NCI-H2029 (cell line): Measurements from ENCODE around the gene NME5.
"Not testable (repeated sequence)": the region's sequence is repeated elsewhere in the genome, so short reads cannot be mapped to it uniquely, and the experiment has no call there.

Experiments
- DNase-seq: peaks from one replicate; lab custom pipeline; 2025; lab: John Stamatoyannopoulos, UW

NME5 gene

DNA sequence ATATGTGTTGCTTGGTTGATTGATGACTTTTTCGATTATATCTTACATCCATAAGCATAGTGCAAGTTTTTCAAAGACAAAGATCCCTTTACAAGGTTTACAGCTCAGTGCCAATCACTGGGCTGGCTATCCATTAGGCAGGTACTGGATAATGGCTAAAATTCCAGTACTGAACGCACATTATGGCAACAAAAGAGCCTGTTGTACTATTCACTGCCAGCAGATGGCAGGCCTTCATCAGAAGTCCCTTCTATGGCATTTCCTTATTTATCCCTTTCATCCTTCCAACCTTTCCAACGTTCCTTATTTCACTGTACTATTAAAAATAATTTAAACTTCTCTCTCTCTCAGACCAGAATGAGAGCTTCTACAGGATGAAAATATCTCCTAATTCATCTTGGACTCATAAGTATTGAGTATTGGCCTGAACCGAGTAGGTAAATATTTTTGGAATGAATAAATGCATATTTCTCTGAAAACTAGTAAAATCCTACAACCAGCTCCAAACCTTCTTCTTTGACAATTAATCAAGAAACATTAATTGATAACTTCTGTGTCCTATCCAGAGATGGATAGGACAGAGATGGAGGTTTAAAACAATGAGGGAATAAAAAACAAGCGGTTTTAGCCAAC, 62.0 kb downstream of the NME5 start:
- peak; percentile 74 for DNase-seq

DNA sequence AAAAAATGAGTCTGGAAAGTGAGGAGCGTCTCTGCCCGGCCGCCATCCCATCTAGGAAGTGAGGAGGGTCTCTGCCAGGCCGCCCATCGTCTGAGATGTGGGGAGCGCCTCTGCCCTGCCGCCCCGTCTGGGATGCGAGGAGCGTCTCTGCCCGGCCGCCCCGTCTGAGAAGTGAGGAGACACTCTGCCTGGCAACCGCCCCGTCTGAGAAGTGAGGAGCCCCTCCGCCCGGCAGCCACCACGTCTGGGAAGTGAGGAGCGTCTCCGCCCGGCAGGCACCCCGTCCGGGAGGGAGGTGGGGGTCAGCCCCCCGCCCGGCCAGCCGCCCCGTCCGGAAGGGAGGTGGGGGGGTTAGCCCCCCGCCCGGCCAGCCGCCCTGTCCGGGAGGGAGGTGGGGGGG, 69.2 kb downstream of the NME5 start:
- not testable (repeated sequence) for DNase-seq

DNA sequence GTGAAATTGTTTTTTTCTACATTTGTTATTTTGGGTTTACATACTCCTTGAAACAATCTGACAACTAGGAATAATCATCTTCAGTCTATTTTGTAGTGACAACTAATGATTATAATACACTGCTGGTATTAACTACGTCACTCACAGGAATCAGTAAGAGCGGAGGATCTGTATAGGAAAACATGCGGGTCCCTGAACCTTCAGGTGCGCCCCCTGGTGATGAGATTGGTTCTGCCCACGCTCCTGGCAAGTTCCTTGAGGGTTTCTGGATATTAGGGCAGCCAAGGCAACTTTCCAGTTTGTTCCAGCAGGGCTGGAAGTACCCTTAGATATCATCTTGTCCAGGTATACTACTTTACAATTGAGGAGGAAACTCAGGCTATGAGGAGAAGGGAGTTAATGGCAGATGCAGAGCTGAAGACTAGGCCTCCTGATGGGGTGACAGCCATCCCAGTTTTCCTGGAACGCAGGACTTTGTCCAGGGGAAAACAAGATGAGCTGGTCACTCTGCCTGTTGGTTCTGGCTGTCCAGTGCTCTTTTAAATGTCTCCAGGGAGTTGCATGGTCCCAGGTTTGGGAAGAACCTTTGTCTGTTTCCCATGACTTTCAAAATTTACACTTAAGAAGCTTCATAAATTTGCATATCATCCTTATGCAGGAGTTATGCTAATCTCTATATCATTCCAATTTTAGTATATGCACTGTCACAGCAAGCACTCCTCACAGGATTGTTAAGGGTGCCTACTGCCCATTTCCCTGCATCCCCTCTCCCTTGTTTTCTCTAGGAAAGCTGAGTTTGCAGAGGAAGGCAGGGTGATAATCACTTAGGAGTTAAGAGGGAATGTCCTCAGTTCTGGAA, 70.3 kb downstream of the NME5 start:
- peak; percentile 63 for DNase-seq

DNA sequence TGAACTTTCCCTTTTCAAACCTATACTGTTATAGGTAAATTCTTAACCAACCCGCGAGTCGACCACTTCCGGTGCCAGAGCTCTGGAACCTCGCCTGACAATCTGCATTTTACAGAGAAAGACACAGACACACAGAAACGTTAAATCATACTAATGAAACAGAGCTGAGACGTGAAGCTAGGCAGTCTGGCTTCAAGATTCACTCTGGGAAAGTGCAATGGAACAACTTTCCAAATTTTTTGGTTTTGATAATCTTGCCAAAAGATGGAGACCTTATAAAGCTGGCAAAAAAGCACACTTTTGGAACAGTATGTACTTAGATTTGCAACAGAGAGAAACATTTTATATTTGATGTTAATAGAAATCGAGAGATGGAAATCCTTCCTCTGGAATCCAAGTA, 71.3 kb downstream of the NME5 start:
- no peak for DNase-seq
